ENCODE results near the gene PEX14.

PEX14 gene

GRCh38 chr1:10637834-10638558, 163.2 kb downstream of the PEX14 start:
- DNase-seq: no peak

- no peak for DNase-seq
These were observed 163.8 kb downstream of the PEX14 start for GRCh38 chr1:10638559-10639005.

GRCh38 chr1:10639011-10639774, 164.4 kb downstream of the PEX14 start:
- no peak for DNase-seq

GRCh38 chr1:10639775-10640578, 165.2 kb downstream of the PEX14 start:
- DNase-seq: no peak

GRCh38 chr1:10640843-10641553, 166.2 kb downstream of the PEX14 start:
- DNase-seq: no peak

GRCh38 chr1:10641976-10642375, 167.2 kb downstream of the PEX14 start:
- no peak for DNase-seq

GRCh38 chr1:10642403-10643080, 167.8 kb downstream of the PEX14 start:
- DNase-seq: no peak

- DNase-seq: no peak
These were observed 169.0 kb downstream of the PEX14 start for GRCh38 chr1:10643607-10644306.

GRCh38 chr1:10644307-10645128, 169.8 kb downstream of the PEX14 start:
- DNase-seq: peak; percentile 25 to 68

GRCh38 chr1:10646347-10646861, 171.7 kb downstream of the PEX14 start:
- peak; percentile 32 to 56 for DNase-seq

- DNase-seq: no peak
These were observed 172.8 kb downstream of the PEX14 start for GRCh38 chr1:10647414-10648170.

- DNase-seq: no peak
These were observed 174.2 kb downstream of the PEX14 start for GRCh38 chr1:10648689-10649516.

GRCh38 chr1:10649517-10650201, 174.9 kb downstream of the PEX14 start:
- DNase-seq: no peak

GRCh38 chr1:10650556-10651388, 176.0 kb downstream of the PEX14 start:
- no peak for DNase-seq

GRCh38 chr1:10651389-10651766, 176.6 kb downstream of the PEX14 start:
- DNase-seq: no peak

- DNase-seq: no peak
These were observed 177.0 kb downstream of the PEX14 start for GRCh38 chr1:10651793-10652192.

GRCh38 chr1:10652626-10653025, 177.9 kb downstream of the PEX14 start:
- DNase-seq: no peak
